Effector CD4-positive, alpha-beta T cell (primary cell): ENCODE measurements around the gene GPR61.

Experiments used
- DNase-seq: peaks from one replicate; pipeline ENCODE4 v3.0.0-alpha.2; 2020
- total RNA-seq: gene quantifications from one replicate; lab custom pipeline; 2026; lab: John Stamatoyannopoulos, UW

GPR61 gene
- total RNA-seq = 1.1 reads per million

GRCh38 chr1:109539676-109540075, at the start of gene GPR61:
Gene GPR61, plus strand, starts transcription at chr1:109539872. Its CDS starts 3,151 bp downstream, at chr1:109543023.
- DNase-seq = no peak

GRCh38 chr1:109490029-109490933, 49.4 kb upstream of the GPR61 start:
- peak; percentile 64 for DNase-seq

- DNase-seq = no peak
These were observed 48.8 kb upstream of the GPR61 start for GRCh38 chr1:109490934-109491302.

- no peak for DNase-seq
These were observed 48.3 kb upstream of the GPR61 start for GRCh38 chr1:109491372-109491771.

- no peak for DNase-seq
These were observed 46.9 kb upstream of the GPR61 start for GRCh38 chr1:109492779-109493178.

GRCh38 chr1:109493227-109493626, 46.4 kb upstream of the GPR61 start:
- no peak for DNase-seq

- DNase-seq = peak; percentile 87
These were observed 45.7 kb upstream of the GPR61 start, which contains the start of gene CYB561D1 for GRCh38 chr1:109493805-109494539. Gene CYB561D1, plus strand, starts transcription at chr1:109494094. Its CDS starts 46 bp downstream, at chr1:109494140.

- no peak for DNase-seq
These were observed 43.9 kb upstream of the GPR61 start for GRCh38 chr1:109495738-109496137.

- DNase-seq = no peak
These were observed 42.1 kb upstream of the GPR61 start for GRCh38 chr1:109497449-109498160.

GRCh38 chr1:109498161-109498801, 41.4 kb upstream of the GPR61 start:
- no peak for DNase-seq

GRCh38 chr1:109499081-109499480, 40.6 kb upstream of the GPR61 start:
- DNase-seq = no peak

GRCh38 chr1:109499661-109500536, 39.8 kb upstream of the GPR61 start:
- DNase-seq = peak; percentile 62

- DNase-seq = no peak
These were observed 38.7 kb upstream of the GPR61 start for GRCh38 chr1:109500941-109501381.

GRCh38 chr1:109501644-109502363, 37.9 kb upstream of the GPR61 start:
- no peak for DNase-seq

GRCh38 chr1:109502364-109502851, 37.3 kb upstream of the GPR61 start:
- DNase-seq = peak; percentile 58

- no peak for DNase-seq
These were observed 35.7 kb upstream of the GPR61 start for GRCh38 chr1:109503935-109504334.

GRCh38 chr1:109504974-109505373, 34.7 kb upstream of the GPR61 start:
- DNase-seq = no peak

- DNase-seq = no peak
These were observed 31.4 kb upstream of the GPR61 start for GRCh38 chr1:109508001-109508872.

GRCh38 chr1:109508873-109509175, 30.8 kb upstream of the GPR61 start:
- no peak for DNase-seq
